RWPE2 (cell line): ENCODE data around the gene EDNRA.

Experiments
- ATAC-seq: fragments of 200-7000 bp; cut with Tn5 transposase; 3 replicates; pipeline ENCODE4 v1.9.1; 2021; ENCODE audit warnings: low read depth
- DNase-seq: peaks from one replicate; pipeline ENCODE4 v3.0.0-alpha.2; 2020; ENCODE audit warnings: low spot score
- H3K27ac ChIP-seq: fragments of 450-650 bp; 2 replicates; pipeline ENCODE4 v1.5.1; 2017; ENCODE audit warnings: mild to moderate bottlenecking; ENCODE audit not compliant: poor library complexity, severe bottlenecking
- H3K27me3 ChIP-seq: fragments of 250-450 bp; sonication (Bioruptor Pico); 2 replicates; pipeline ENCODE4 v1.5.1; 2021; ENCODE audit warnings: mild to moderate bottlenecking, moderate library complexity; ENCODE audit not compliant: insufficient read depth, poor library complexity, severe bottlenecking
- H3K36me3 ChIP-seq: fragments of 250-450 bp; sonication (Bioruptor Pico); 2 replicates; pipeline ENCODE4 v1.5.1; 2020; ENCODE audit warnings: low read depth, mild to moderate bottlenecking, moderate library complexity
- H3K4me1 ChIP-seq: fragments of 250-450 bp; sonication (Bioruptor Pico); 2 replicates; pipeline ENCODE4 v1.5.1; 2021; ENCODE audit warnings: mild to moderate bottlenecking, moderate library complexity; ENCODE audit not compliant: insufficient read depth, poor library complexity, severe bottlenecking
- H3K4me3 ChIP-seq: fragments of 250-450 bp; sonication (Bioruptor Pico); 2 replicates; pipeline ENCODE4 v1.5.1; 2021; ENCODE audit warnings: mild to moderate bottlenecking, moderate library complexity; ENCODE audit not compliant: severe bottlenecking
- H3K9me3 ChIP-seq: fragments of 250-450 bp; sonication (Bioruptor Pico); 2 replicates; pipeline ENCODE4 v1.5.1; 2021; ENCODE audit warnings: mild to moderate bottlenecking, moderate library complexity; ENCODE audit not compliant: severe bottlenecking
- TF ChIP-seq, protein P1 (sequence below): fragments of 450-650 bp; IDR thresholded peaks from one replicate; pipeline ENCODE4 v1.5.1; 2017; ENCODE audit warnings: mild to moderate bottlenecking, moderate library complexity; ENCODE audit not compliant: poor library complexity, severe bottlenecking

EDNRA gene

GRCh38 chr4:147524601-147525000 is 43.7 kb downstream of the EDNRA start:
- ATAC-seq (no peak), DNase-seq (no peak)
- H3K4me1 ChIP-seq, result no peaks in the 10 kb centered on the region
- H3K36me3 ChIP-seq, result no peaks in the 10 kb centered on the region
- no peaks in the 10 kb centered on the region for H3K9me3 ChIP-seq
- TF ChIP-seq, protein P1, sequence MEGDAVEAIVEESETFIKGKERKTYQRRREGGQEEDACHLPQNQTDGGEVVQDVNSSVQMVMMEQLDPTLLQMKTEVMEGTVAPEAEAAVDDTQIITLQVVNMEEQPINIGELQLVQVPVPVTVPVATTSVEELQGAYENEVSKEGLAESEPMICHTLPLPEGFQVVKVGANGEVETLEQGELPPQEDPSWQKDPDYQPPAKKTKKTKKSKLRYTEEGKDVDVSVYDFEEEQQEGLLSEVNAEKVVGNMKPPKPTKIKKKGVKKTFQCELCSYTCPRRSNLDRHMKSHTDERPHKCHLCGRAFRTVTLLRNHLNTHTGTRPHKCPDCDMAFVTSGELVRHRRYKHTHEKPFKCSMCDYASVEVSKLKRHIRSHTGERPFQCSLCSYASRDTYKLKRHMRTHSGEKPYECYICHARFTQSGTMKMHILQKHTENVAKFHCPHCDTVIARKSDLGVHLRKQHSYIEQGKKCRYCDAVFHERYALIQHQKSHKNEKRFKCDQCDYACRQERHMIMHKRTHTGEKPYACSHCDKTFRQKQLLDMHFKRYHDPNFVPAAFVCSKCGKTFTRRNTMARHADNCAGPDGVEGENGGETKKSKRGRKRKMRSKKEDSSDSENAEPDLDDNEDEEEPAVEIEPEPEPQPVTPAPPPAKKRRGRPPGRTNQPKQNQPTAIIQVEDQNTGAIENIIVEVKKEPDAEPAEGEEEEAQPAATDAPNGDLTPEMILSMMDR, result no peak
- H3K4me3 ChIP-seq, result no peak overlapping the region
- H3K27ac ChIP-seq, result no peak overlapping the region
- H3K27me3 ChIP-seq, result no peaks in the 10 kb centered on the region

- no peaks in the 10 kb centered on the region for H3K27me3 ChIP-seq
- no peak overlapping the region for H3K4me3 ChIP-seq
- no peaks in the 10 kb centered on the region for H3K9me3 ChIP-seq
- no peak for ATAC-seq
- no peaks in the 10 kb centered on the region for H3K36me3 ChIP-seq
- no peak for DNase-seq
- TF ChIP-seq, protein P1, result no peak
- no peaks in the 10 kb centered on the region for H3K4me1 ChIP-seq
- H3K27ac ChIP-seq, result no peak overlapping the region
Measured at GRCh38 chr4:147525494-147526271, 44.8 kb downstream of the EDNRA start.

- Histone ChIP-seq H3K27me3 (no peaks in the 10 kb centered on the region), H3K27ac (no peak overlapping the region), H3K4me3 (no peak overlapping the region), H3K4me1 (no peaks in the 10 kb centered on the region), H3K9me3 (no peaks in the 10 kb centered on the region), H3K36me3 (no peaks in the 10 kb centered on the region)
- ATAC-seq (no peak), DNase-seq (no peak)
- TF ChIP-seq, protein P1, result no peak
Measured at GRCh38 chr4:147526272-147526654, 45.4 kb downstream of the EDNRA start.

GRCh38 chr4:147528054-147528453 is 47.2 kb downstream of the EDNRA start:
- ATAC-seq, result no peak
- DNase-seq, result no peak
- TF ChIP-seq, protein P1, result no peak
- H3K36me3 ChIP-seq, result no peaks in the 10 kb centered on the region
- H3K9me3 ChIP-seq, result no peaks in the 10 kb centered on the region
- no peak overlapping the region for H3K27ac ChIP-seq
- H3K27me3 ChIP-seq, result no peaks in the 10 kb centered on the region
- H3K4me3 ChIP-seq, result no peak overlapping the region
- H3K4me1 ChIP-seq, result no peaks in the 10 kb centered on the region

DNA sequence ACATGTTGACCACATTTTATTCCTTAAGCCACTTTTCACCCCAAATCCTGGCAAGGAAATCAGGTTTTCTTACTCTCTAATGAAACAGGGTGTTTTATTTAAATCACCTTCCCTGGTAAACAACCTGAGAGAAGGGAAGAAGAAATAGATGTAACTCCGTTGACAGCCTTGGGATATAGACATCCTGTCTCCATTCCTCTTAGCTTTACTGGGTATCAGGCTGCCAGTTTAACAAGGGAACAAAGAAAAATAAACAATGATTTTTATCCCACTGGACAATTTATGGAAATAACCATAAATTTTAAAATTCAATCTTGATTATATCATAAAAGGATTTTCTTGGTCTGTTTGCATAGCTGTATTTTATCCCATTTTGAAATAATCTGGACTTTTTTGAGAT is 49.2 kb downstream of the EDNRA start:
- TF ChIP-seq, protein P1, result no peak
- H3K27me3 ChIP-seq, result no peaks in the 10 kb centered on the region
- H3K4me1 ChIP-seq, result no peaks in the 10 kb centered on the region
- no peaks in the 10 kb centered on the region for H3K36me3 ChIP-seq
- DNase-seq, result no peak
- H3K27ac ChIP-seq, result no peak overlapping the region
- no peak overlapping the region for H3K4me3 ChIP-seq
- no peak for ATAC-seq
- H3K9me3 ChIP-seq, result no peaks in the 10 kb centered on the region
